Osteocyte (in vitro differentiated cells): ENCODE results near the gene RGS13. TPM values are rescaled to one million over a fixed set of nuclear protein-coding genes. Genes with fewer than 3 reads are reported as not detected.

Source experiments
- DNase-seq: peaks from one replicate; pipeline ENCODE4 v3.0.0; 2021; ENCODE audit warnings: mixed read lengths; ENCODE audit not compliant: unreplicated experiment; ENCODE audit errors: extremely low spot score
- H3K27ac Mint-ChIP-seq: one replicate; pipeline ENCODE4 v1.8.0; 2021; ENCODE audit warnings: mild to moderate bottlenecking, mixed read lengths; ENCODE audit not compliant: unreplicated experiment
- H3K27me3 Mint-ChIP-seq: one replicate; pipeline ENCODE4 v1.8.0; 2021; ENCODE audit warnings: mixed read lengths; ENCODE audit not compliant: unreplicated experiment
- H3K36me3 Mint-ChIP-seq: one replicate; pipeline ENCODE4 v1.8.0; 2021; ENCODE audit warnings: mixed read lengths; ENCODE audit not compliant: unreplicated experiment
- H3K4me1 Mint-ChIP-seq: one replicate; pipeline ENCODE4 v1.8.0; 2021; ENCODE audit warnings: mixed read lengths; ENCODE audit not compliant: unreplicated experiment
- H3K4me3 Mint-ChIP-seq: one replicate; pipeline ENCODE4 v1.8.0; 2021; ENCODE audit warnings: mild to moderate bottlenecking, moderate library complexity, mixed read lengths; ENCODE audit not compliant: unreplicated experiment
- H3K9me3 Mint-ChIP-seq: one replicate; pipeline ENCODE4 v1.8.0; 2021; ENCODE audit warnings: mixed read lengths; ENCODE audit not compliant: unreplicated experiment
- total RNA-seq: library from RNA; stranded (reverse); gene quantifications from 2 replicates; pipeline ENCODE4 v1.2.1, GENCODE V29; 2021
- TF ChIP-seq, protein P1 (sequence below): fragments of 200-600 bp; sonication (generic); IDR thresholded peaks from 2 replicates; pipeline ENCODE4 v1.5.0; 2021; ENCODE audit warnings: antibody characterized with exemption, mild to moderate bottlenecking, moderate library complexity

Gene RGS13
- total RNA-seq, 1 donor from 2014 or later = not detected

DNA sequence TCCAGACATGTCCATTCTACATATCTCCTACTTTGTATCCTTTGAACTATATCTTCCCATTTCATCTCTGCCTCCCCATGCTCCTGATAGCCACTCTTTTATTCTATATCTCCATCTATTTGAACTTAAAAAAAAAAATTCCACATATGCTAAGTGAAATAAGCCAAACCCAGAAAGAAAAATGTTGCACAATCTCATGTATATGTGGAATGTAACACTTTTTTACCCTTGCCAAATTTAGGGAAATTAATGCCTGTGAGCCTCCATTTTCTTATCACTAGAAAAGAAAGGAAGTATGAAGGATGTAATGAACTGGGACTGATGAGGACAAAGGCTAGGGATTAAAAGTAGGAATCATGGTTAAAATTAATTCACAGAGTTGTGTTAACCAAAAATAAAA, 53.5 kb downstream of the RGS13 start:
- Mint-ChIP-seq H3K4me1 (no peaks in the 10 kb centered on the region), H3K27ac (no peak overlapping the region), H3K4me3 (no peak overlapping the region), H3K9me3 (peaks cover 14% of the 10 kb centered on the region), H3K27me3 (no peaks in the 10 kb centered on the region), H3K36me3 (no peaks in the 10 kb centered on the region)
- no peak for DNase-seq
- TF ChIP-seq, protein P1, sequence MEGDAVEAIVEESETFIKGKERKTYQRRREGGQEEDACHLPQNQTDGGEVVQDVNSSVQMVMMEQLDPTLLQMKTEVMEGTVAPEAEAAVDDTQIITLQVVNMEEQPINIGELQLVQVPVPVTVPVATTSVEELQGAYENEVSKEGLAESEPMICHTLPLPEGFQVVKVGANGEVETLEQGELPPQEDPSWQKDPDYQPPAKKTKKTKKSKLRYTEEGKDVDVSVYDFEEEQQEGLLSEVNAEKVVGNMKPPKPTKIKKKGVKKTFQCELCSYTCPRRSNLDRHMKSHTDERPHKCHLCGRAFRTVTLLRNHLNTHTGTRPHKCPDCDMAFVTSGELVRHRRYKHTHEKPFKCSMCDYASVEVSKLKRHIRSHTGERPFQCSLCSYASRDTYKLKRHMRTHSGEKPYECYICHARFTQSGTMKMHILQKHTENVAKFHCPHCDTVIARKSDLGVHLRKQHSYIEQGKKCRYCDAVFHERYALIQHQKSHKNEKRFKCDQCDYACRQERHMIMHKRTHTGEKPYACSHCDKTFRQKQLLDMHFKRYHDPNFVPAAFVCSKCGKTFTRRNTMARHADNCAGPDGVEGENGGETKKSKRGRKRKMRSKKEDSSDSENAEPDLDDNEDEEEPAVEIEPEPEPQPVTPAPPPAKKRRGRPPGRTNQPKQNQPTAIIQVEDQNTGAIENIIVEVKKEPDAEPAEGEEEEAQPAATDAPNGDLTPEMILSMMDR = no peak

- TF ChIP-seq, protein P1 = no peak
- H3K4me1 Mint-ChIP-seq = no peaks in the 10 kb centered on the region
- peaks cover 14% of the 10 kb centered on the region for H3K9me3 Mint-ChIP-seq
- no peaks in the 10 kb centered on the region for H3K36me3 Mint-ChIP-seq
- no peak for DNase-seq
- H3K4me3 Mint-ChIP-seq = no peak overlapping the region
- no peak overlapping the region for H3K27ac Mint-ChIP-seq
- H3K27me3 Mint-ChIP-seq = no peaks in the 10 kb centered on the region
Measured at GRCh38 chr1:192691041-192691440, 55.1 kb downstream of the RGS13 start.

DNA sequence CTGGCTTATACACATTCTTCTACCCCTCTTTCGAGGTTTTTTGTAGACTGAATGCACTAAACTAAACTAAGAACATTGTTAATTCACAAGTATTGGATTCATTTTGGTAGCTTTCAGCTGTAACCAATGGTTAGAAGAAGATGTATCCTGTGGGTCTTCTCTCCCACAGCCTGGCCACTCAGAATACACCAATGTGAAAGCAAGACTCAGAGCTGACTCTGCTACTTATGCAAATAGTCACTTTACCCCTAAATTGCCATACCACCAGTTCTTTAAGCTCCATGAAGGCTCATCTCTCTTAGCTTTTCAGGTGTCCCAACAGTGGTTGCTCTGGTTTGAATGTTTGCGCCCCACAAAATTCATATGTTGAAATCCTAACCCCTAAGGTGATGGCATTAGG, 60.1 kb downstream of the RGS13 start:
- no peak for DNase-seq
- Mint-ChIP-seq H3K9me3 (peaks cover 9% of the 10 kb centered on the region), H3K27ac (no peak overlapping the region), H3K4me1 (peaks cover 10% of the 10 kb centered on the region), H3K27me3 (no peaks in the 10 kb centered on the region), H3K4me3 (no peak overlapping the region), H3K36me3 (no peaks in the 10 kb centered on the region)
- TF ChIP-seq, protein P1 = no peak

- peaks cover 21% of the 10 kb centered on the region for H3K4me1 Mint-ChIP-seq
- no peaks in the 10 kb centered on the region for H3K27me3 Mint-ChIP-seq
- peaks cover 5% of the 10 kb centered on the region for H3K9me3 Mint-ChIP-seq
- no peaks in the 10 kb centered on the region for H3K36me3 Mint-ChIP-seq
- DNase-seq = no peak
- TF ChIP-seq, protein P1 = no peak
- H3K27ac Mint-ChIP-seq = no peak overlapping the region
- H3K4me3 Mint-ChIP-seq = no peak overlapping the region
Measured at GRCh38 chr1:192697771-192698170, 61.8 kb downstream of the RGS13 start.

GRCh38 chr1:192698731-192699130, 62.8 kb downstream of the RGS13 start:
- H3K4me1 Mint-ChIP-seq = peaks cover 21% of the 10 kb centered on the region
- no peaks in the 10 kb centered on the region for H3K36me3 Mint-ChIP-seq
- H3K27me3 Mint-ChIP-seq = no peaks in the 10 kb centered on the region
- no peak overlapping the region for H3K4me3 Mint-ChIP-seq
- H3K9me3 Mint-ChIP-seq = no peaks in the 10 kb centered on the region
- TF ChIP-seq, protein P1 = no peak
- no peak overlapping the region for H3K27ac Mint-ChIP-seq
- no peak for DNase-seq
